Duodenal mucosa (tissue), 2 donors: ENCODE results near the gene CCDC83.

Experiments
- H3K27ac ChIP-seq: one replicate; pipeline ENCODE4 v1.7.0; 2013; ENCODE audit warnings: low read depth, low read length
- H3K27me3 ChIP-seq, 2 donors: one replicate each; pipeline ENCODE4 v1.7.0; 2013; ENCODE audit warnings: low read length in 2 of 2, control low read depth in 1 of 2; ENCODE audit not compliant: insufficient read depth in 2 of 2, control insufficient read depth in 1 of 2
- H3K36me3 ChIP-seq, 2 donors: one replicate each; pipeline ENCODE4 v1.7.0; 2013; ENCODE audit warnings: low read length in 2 of 2, control low read depth in 1 of 2; ENCODE audit not compliant: insufficient read depth in 2 of 2, control insufficient read depth in 1 of 2
- H3K4me1 ChIP-seq, 2 donors: one replicate each; pipeline ENCODE4 v1.7.0; 2013; ENCODE audit warnings: low read length in 2 of 2, control low read depth in 1 of 2; ENCODE audit not compliant: insufficient read depth in 2 of 2, control insufficient read depth in 1 of 2
- H3K4me3 ChIP-seq, 2 donors: one replicate each; pipeline ENCODE4 v1.7.0; 2013; ENCODE audit warnings: low read length in 2 of 2, low read depth in 1 of 2
- H3K9ac ChIP-seq, 2 donors: one replicate each; pipeline ENCODE4 v1.7.0; 2013; ENCODE audit warnings: low read length in 2 of 2, low read depth in 1 of 2
- H3K9me3 ChIP-seq, 2 donors: one replicate each; pipeline ENCODE4 v1.7.0; 2013; ENCODE audit warnings: low read length in 2 of 2, control low read depth in 1 of 2; ENCODE audit not compliant: control insufficient read depth in 1 of 2

CCDC83 gene

DNA sequence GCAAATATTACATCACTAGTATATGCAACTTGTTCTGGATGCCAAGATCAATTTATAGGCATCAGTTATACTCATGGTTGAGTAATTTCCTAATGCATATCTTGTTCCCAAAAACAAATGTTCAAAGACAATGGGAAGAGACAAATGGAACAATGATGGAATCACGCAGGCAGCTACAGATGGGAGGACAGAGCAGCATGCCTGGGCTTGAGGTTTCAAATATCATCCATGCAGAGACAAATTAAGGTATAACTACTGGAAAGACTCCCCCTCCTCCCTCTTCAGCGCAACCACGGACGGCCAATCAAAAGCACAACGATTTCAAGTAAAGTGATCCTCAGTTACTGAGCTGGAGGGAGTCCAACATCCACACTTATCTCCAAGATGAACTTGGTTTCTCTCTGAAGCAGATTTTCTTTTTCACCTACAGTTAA, 106.8 kb downstream of the CCDC83 start:
- Histone ChIP-seq H3K4me1 (peaks cover 0 to 6% of the 10 kb centered on the region in 2 donors), H3K9ac (no peak overlapping the region), H3K27ac (no peak overlapping the region), H3K4me3 (no peak overlapping the region), H3K27me3 (no peaks in the 10 kb centered on the region), H3K36me3 (peaks cover 9 to 45% of the 10 kb centered on the region in 2 donors), H3K9me3 (no peaks in the 10 kb centered on the region)

DNA sequence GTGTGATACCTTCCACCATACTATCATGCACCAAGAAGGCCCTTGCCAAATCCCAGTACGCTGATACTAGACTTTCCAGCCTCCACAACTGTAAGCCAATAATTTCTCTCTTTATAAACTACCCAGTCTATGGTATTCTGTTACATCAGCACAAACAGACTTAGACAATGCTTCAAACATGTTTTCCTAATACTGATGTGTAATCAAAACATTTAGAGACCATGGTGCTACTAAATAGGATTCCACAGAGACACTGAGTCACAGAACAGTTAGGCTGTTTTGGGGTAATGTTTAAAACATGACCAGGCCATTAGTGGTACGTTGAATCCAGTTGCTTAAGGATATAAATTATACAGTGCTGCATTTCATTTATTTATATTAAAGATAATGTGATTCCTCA, 110.0 kb downstream of the CCDC83 start:
- no peak overlapping the region for H3K27ac ChIP-seq
- H3K4me1 ChIP-seq = peaks cover 0 to 6% of the 10 kb centered on the region in 2 donors
- H3K27me3 ChIP-seq = no peaks in the 10 kb centered on the region
- no peaks in the 10 kb centered on the region for H3K9me3 ChIP-seq
- H3K9ac ChIP-seq = no peak overlapping the region
- H3K36me3 ChIP-seq = peaks cover 16 to 45% of the 10 kb centered on the region in 2 donors
- no peak overlapping the region for H3K4me3 ChIP-seq

DNA sequence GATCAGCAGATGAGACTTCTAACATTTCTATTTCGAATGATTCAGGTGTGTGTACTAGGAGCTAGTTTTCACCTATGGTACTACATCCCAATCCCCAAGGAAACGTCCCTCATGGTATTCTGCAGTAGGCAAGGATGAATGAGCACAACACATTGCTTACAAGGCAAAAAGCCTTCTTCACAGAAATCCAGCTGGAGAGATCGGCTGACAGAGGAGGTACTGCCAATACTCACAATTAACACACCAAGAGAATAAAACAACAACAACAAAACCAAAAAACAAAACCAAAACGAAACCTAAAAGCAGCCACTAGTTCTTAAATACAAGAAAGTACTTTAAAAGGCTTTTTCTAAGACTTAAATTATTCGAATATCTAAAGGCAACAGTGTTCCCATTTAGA, 112.3 kb downstream of the CCDC83 start:
- no peaks in the 10 kb centered on the region for H3K9me3 ChIP-seq
- H3K36me3 ChIP-seq = peaks cover 27 to 53% of the 10 kb centered on the region in 2 donors
- no peak overlapping the region for H3K27ac ChIP-seq
- peaks cover 0 to 6% of the 10 kb centered on the region in 2 donors for H3K4me1 ChIP-seq
- H3K9ac ChIP-seq = no peak overlapping the region
- no peaks in the 10 kb centered on the region for H3K27me3 ChIP-seq
- no peak overlapping the region for H3K4me3 ChIP-seq
